ENCODE data around the gene ABO.
"Not testable (repeated sequence)": the region's sequence is repeated elsewhere in the genome, so short reads cannot be mapped to it uniquely, and the experiment has no call there.

DNA sequence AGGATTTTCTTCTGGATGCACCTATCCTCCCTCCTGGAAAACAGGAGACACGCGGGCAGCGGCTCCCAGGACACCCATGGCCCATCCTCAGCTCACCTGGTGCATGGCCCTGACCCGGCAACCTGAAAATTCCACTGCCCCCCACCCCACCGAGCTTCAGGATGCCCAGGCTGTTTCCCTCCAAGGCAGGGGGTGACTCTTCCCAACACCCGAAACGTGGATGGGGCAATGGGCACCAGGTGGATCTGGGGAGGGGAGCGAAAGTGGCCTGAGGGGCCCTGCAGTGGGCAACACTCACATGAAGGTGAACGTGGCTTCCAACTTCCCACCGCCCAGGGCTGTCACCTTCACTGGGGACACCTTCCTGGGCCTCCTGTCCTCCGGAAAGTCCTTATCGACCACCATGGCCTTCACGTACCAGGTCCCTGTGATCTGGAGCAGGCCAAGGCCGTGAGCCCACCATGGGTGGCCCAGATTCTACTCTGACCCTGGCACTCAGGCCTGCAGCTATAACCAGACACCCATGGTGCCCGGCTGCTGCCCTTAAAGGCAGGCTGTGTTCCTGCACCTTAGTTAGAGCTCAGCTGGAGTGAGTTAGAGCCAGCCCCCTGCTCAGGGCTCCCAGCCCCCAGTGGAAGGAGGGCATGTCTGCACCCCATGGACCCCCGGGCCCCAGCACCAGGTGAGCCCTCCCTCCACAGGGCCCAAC is 66.7 kb downstream of the ABO start:
- not testable (repeated sequence) for TF ChIP-seq CTCF, POLR2A (IDR thresholded peaks at IDR 0.05)
